Bronchial epithelial cell (primary cell): ENCODE results near the gene RIMS3. TPM values are rescaled to one million over a fixed set of nuclear protein-coding genes. Genes with fewer than 3 reads are reported as not detected.

Experiments
- DNase-seq: peaks from one replicate; pipeline ENCODE4 v3.0.0-alpha.2; 2010; ENCODE audit warnings: low read depth
- FAIRE-seq: peaks from 2 replicates; lab custom pipeline; 2011; peaks lifted over from hg19 to GRCh38; lab: Jason Lieb, UNC
- H3K27me3 ChIP-seq: 2 replicates; pipeline ENCODE4 v1.5.1; 2011; ENCODE audit warnings: low read length; ENCODE audit not compliant: control insufficient read depth, insufficient read depth
- H3K36me3 ChIP-seq: 2 replicates; pipeline ENCODE4 v1.5.1; 2011; ENCODE audit warnings: low read length; ENCODE audit not compliant: control insufficient read depth, insufficient read depth
- H3K4me3 ChIP-seq: 2 replicates; pipeline ENCODE4 v1.5.1; 2011; ENCODE audit warnings: mild to moderate bottlenecking, low read depth, low read length, control low read depth
- total RNA-seq: library from RNA; depleted of rRNA; stranded (reverse); fragments of >200 nt; gene quantifications from 2 replicates; pipeline ENCODE4 v1.2.1, GENCODE V29; 2014
- TF ChIP-seq, protein P1 (sequence below): IDR thresholded peaks from 2 replicates; pipeline ENCODE4 v1.5.1; 2011; ENCODE audit warnings: mild to moderate bottlenecking, moderate library complexity, low read length, control low read depth, inconsistent platforms; ENCODE audit not compliant: insufficient read depth, severe bottlenecking

RIMS3 gene
- total RNA-seq, 1 donor from 2014 or later = 0.26 TPM

DNA sequence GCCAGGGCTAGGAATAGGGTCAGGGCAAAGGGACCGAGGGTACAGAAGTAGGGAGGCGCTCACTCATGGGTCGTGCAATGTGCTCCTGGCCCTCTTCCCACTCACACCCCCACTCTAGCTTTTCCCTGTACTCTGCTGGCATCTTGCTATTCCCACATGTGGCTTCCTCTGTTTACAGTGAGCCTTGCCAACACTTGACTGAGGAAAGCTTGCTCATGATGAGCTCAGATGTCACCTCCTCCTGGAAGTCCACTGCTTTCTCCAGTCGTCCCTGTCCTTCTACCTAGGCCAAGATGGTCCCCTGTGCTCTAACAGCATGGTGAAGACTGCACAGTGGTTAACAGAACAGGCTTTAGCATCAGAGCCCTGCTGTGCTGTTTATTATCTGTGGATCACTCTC lies 8.0 kb upstream of the RIMS3 start:
- TF ChIP-seq, protein P1, sequence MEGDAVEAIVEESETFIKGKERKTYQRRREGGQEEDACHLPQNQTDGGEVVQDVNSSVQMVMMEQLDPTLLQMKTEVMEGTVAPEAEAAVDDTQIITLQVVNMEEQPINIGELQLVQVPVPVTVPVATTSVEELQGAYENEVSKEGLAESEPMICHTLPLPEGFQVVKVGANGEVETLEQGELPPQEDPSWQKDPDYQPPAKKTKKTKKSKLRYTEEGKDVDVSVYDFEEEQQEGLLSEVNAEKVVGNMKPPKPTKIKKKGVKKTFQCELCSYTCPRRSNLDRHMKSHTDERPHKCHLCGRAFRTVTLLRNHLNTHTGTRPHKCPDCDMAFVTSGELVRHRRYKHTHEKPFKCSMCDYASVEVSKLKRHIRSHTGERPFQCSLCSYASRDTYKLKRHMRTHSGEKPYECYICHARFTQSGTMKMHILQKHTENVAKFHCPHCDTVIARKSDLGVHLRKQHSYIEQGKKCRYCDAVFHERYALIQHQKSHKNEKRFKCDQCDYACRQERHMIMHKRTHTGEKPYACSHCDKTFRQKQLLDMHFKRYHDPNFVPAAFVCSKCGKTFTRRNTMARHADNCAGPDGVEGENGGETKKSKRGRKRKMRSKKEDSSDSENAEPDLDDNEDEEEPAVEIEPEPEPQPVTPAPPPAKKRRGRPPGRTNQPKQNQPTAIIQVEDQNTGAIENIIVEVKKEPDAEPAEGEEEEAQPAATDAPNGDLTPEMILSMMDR = no peak
- DNase-seq = no peak

DNA sequence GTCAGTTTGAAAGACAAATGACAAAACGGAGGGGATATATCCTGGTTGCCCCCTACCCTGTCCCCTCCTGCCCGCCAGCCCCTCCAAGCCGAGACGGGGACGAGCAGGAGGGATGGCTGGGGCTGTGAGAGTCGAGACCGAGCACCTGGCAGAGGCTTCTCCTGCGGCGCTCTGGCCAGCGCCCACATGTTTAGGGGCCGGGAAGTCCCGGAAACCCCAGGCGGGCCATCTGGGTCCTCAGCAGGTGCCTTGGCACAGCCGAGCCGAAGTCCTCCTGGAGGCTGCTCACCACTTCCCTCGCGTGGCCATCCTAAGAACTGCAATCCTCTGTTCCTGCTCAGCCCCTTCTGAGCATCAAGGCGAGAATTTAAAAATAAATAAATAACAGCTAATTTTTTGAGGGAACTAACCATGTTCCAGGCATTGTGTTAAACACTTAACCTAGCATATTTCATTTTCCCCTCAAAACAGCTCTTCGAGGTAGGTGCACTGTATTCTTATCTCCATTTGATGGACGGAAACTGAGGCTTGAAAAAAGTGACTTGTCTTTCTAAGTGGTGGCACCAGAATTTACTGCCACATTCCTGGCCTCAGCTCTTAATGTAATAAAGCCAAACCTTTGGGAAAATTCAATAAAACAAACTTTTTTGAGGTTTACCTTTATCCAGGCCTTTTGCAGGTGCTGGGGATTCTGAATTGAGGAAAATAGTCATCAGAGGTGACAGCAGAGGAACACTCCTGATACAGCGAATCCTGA lies 3.5 kb upstream of the RIMS3 start:
- Histone ChIP-seq H3K27me3 (peaks cover 3% of the 10 kb centered on the region), H3K36me3 (no peaks in the 10 kb centered on the region), H3K4me3 (no peak overlapping the region)
- DNase-seq = peak; percentile 66
- no peak for FAIRE-seq
- TF ChIP-seq, protein P1 = peak; percentile 89

More for the DNA sequence above, 8.0 kb upstream of the RIMS3 start:
- Histone ChIP-seq H3K27me3 (peaks cover 2% of the 10 kb centered on the region), H3K36me3 (no peaks in the 10 kb centered on the region), H3K4me3 (no peak overlapping the region)
- FAIRE-seq = no peak

DNA sequence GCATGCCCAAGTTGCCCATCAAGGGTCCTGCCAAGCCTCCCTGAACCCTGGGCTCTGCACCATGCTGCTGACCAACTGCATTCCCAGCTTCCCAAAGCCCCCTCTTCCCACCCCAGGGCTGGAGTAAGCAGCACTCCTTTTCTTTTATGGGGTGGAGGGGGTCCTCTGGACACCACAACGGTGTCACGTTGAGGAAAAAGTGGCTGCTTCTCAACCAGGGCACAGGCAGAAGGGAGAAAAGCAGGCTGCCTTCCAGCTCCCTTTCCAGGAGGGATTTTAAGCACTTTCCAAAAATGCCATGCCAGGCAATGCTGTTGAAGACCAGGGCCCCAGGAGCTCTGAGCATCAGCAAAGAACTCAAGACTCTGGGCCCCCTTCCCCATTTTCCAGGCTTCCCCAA lies 691 bp downstream of the RIMS3 start:
- no peaks in the 10 kb centered on the region for H3K36me3 ChIP-seq
- peaks cover 5% of the 10 kb centered on the region for H3K27me3 ChIP-seq
- FAIRE-seq (peak; percentile 43), DNase-seq (no peak)
- H3K4me3 ChIP-seq = no peak overlapping the region
- TF ChIP-seq, protein P1 = no peak

DNA sequence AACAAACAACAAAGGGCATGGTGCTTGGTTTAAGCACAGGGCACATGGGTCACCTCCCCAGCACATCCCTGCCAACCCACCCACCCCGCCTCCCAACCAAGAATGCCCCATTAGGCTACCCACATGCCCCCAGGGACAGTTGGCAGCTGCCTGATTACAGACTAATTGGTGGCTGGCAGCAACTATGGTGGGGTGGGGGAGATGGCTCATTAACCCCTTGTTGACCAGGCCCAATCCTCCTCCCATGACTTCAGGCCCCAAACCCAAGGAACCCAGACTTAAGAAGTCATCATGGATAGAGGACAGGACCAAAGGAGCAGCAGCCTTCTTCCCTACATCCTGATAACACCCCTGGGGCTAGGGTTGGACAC lies 1.3 kb downstream of the RIMS3 start:
- H3K36me3 ChIP-seq = no peaks in the 10 kb centered on the region
- DNase-seq = no peak
- no peak overlapping the region for H3K4me3 ChIP-seq
- peaks cover 4% of the 10 kb centered on the region for H3K27me3 ChIP-seq
- TF ChIP-seq, protein P1 = no peak
- FAIRE-seq = no peak

DNA sequence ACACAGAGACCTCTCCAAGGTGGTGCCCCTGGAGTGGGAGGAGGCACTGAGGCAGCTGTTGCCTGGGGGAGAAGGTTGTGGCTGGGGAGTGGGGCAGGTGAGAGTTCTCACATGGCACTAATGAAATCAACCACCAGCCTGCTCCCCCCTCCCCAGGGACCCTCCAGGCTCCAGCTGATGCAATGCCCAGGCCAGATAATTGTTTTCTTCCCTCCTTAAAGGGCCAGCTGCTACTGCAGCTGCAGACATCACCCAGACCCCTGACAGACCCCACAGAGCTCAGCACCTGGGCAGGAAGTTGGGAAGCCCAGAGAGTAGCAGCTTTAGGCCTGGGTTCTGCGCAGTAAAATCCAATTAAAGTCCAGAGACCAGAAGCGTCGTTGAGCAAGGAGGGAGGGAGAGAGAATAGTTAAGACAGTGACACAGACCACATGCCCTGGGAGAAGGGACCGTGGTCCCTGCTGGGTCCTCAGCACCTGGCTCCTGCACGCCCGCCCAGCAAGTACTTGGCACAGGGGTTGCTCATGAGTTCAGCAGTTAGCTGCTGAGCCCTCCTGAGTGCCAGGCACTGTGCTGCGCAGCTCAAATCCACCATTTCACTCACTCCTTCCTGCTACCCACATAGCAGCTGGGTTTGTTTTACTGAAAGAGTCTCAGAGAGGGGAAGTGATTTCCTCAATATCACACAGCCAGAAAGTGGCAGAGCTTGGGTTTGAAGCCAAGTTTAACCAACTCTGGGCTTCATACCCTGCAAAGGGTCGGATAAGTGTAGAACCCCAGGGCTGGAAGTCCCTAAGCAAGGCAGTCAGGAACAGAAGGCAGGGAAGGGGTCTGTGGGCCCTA lies 1.9 kb downstream of the RIMS3 start:
- TF ChIP-seq, protein P1 = no peak
- no peaks in the 10 kb centered on the region for H3K36me3 ChIP-seq
- DNase-seq = no peak
- peaks cover 4% of the 10 kb centered on the region for H3K27me3 ChIP-seq
- FAIRE-seq = no peak
- H3K4me3 ChIP-seq = no peak overlapping the region
